ENCODE data around the gene ZBTB48.
A peak's percentile ranks its signal among the peaks of the same experiment; 100 is the strongest.
"Not testable (repeated sequence)": the region's sequence is repeated elsewhere in the genome, so short reads cannot be mapped to it uniquely, and the experiment has no call there.

Gene ZBTB48

DNA sequence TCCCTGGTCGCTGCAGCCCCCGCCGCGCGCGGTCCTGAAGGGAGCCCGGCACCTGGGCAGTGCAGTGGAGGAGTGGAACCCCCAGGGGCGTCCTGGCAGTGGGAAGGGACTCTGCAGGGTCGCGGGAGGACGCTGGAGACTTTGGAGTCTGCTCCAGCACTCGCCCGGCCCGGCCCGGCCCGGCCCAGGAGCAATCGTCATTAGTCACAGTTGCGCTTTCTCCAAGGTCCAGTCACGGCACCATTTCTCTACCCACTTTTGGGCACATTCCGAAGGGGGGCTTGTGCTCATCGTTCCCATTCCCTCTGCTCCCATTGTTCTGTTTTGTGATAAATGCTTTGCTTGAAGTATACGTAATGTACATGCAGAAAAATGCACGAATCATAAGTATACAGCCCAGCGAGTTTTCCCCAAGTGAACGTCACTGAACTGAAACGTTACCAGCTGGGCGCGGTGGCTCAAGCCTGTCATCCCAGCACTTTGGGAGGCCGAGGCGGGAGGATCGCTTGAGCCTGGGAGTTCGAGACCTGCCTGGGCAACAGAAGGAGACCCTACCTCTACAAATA is 45.9 kb downstream of the ZBTB48 start:
- peak overlapping the region; percentile 60 to 92 (median 82) for H3K27ac ChIP-seq
- peak overlapping the region; percentile 60 to 94 (median 79) for H3K4me3 ChIP-seq

DNA sequence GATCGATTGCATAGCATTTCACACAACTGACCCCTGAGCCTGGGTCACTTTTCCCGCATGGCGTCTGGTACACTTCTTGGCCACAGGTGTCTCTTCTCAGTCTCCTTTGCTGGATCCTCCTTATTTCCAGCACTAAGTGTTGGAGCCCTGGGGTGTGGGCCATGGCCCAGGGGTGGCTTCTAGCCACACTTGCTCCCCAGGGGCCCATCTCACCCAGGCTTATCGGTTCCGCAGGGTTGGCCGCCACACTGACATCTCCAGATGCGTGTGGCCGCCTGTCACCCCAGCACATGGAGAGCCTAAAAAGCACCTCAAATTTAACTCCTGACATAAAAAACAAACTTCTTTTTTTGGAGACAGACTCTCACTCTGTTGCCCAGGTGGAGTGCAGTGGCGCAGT is 47.2 kb downstream of the ZBTB48 start:
- no peak overlapping the region for H3K4me3 ChIP-seq
- peak overlapping the region in 1 of 21 experiments; percentile 9 for H3K27ac ChIP-seq

DNA sequence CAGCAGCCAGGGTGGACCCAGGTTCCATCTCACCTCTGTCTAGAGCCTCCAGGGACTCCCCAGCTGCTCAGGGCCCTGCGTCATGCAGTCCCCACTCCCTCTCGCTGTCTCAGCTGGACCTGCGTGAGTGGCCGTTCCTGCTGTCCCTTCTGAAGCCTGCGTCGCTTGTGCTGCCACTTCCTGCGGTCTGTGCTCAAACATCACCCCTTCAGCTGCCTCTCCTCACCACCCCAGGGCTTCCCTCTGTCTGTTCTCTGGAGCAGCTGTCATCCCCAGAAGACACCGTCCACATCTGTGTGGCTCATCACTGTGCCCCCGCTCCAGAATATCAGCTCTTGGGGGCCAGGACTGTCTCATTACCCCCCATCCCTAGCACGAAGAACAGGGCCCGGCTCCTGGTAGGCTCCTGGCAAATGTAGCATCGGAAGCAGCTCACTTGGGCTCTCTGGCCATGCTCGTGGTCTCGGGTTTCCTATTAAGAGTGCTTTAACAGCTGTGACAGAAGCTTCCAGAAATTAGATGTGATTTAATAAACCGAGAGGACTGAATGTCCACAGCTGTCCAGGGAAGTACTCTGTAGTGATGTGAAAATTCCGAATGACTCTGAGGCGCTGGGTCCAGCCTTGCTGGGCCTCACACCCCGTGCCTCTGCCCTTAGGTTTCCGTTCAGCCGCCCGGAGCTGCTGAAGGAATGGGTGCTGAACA is 48.2 kb downstream of the ZBTB48 start:
- H3K27ac ChIP-seq: no peak overlapping the region
- no peak overlapping the region for H3K4me3 ChIP-seq

DNA sequence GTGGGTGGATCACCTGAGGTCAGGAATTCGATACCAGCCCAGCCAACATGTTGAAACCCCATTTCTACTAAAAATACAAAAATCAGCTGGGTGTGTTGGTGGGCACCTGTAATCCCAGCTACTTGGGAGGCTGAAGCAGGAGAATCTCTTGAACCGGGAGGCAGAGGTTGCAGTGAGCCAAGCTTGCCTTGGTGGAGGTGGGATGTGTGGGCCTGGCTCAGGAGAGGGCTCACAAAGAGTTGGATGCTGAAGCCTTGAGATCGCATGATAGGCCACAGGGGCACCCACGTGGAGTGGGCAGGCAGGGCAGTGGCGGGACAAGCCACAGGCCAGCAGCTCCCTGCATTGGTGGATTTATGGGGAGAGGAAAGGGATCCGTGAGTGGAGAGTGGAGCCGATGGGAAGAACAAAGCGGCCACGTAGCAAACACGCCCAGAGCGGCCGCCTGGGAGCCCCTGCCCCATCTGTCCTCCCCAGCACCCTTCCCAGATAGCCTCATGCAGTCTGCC is 49.2 kb downstream of the ZBTB48 start:
- Histone ChIP-seq H3K27ac (no peak overlapping the region), H3K4me3 (no peak overlapping the region)

- Histone ChIP-seq H3K4me3 (no peak overlapping the region), H3K27ac (peak overlapping the region in 1 of 21 experiments; percentile 16)
Measured at GRCh38 chr1:6630027-6630426, 50.2 kb downstream of the ZBTB48 start.

DNA sequence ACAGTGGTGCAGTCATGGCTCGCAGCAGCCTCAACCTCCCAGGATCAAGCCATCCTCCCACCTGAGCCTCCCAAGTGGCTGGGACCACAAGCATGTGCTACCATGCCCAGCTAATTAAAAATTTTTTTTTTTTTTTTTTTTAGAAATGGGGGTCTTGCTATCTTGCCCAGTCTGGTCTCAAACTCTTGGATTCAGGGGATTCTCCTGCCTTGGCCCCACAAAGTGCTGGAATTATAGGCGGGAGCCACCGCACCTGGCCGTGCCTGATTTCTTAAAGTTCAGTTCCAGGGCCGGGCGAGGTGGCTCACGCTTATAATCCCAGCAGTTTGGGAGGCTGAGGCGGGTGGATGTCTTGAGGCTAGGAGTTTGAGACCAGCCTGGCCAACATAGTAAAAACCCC is 51.3 kb downstream of the ZBTB48 start:
- Histone ChIP-seq H3K4me3 (no peak overlapping the region), H3K27ac (no peak overlapping the region)

DNA sequence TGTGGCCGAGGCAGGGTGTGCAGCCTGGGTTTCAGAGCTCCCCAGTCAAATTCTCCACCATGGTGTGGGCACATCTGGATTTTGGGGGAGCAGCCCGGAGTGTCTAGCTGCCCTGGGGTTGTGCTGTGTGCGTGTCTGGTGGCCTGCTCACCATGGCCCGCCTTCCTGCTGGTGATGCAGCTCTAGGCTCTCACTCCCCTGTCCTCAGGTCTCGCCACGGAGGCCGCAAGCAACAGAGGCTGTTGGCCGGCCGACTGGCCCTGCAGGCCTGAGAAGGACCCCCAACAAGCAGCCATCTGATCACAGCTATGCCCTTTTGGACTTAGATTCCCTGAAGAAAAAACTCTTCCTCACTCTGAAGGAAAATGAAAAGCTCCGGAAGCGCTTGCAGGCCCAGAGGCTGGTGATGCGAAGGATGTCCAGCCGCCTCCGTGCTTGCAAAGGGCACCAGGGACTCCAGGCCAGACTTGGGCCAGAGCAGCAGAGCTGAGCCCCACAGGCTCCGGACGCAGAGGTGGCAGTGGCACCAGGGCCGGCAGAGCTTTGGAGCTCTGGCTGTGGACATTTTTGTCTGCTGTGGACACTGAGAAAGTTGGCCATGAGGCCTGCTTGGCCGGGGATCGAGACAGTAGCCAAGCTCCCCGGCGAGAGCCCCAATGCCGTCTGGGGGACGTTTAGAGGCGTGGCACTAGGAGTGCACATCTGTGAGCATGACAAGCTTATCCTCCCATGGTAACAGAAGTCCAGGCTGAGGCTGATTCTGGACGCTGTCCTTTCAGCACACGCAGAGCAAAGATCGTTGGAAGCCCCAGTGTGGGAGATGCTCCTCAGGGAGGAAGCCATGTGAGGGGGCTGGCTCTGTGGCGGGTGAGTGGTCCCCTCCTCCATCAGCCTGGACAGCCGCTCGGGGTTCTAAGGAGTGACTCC is 53.1 kb downstream of the ZBTB48 start:
- H3K4me3 ChIP-seq: no peak overlapping the region
- H3K27ac ChIP-seq: no peak overlapping the region

GRCh38 chr1:6634371-6635052 is 54.7 kb downstream of the ZBTB48 start:
- no peak overlapping the region for H3K27ac ChIP-seq
- H3K4me3 ChIP-seq: no peak overlapping the region

DNA sequence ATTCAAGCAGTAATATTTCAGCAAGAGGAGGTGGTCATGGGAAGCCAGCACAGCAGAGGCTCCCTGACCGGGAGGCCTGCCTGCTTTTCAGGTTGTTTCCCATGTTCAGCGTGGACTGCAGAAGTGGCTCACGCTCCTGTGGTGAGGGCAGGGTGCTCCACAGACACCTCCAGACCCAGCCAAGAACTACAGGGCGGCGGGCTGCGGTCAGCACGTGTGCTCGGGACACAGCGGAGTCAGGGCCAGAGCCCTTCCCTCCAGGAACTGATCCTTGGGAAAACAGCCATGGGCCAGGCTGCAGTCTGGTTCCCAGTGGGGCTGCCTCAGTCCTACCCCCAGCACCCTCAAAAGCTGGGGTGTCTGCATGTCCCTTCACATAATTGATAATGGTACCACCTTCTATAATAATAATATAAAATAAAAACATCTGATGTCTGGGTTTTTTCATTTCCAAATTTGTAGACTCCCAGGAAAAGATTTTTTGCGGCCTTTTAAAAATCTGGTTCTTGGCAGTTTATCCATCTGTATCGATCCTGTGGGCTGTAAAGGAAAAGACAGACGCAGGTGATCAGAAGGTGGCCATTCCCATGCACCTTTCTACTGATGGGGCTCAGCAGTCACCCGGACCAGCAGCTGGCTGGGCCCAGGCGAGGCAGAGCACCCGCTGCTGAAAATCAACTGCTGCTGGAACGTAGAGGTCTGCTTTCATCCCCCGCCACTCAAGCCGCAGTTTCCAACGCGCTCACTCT is 55.5 kb downstream of the ZBTB48 start:
- no peak overlapping the region for H3K27ac ChIP-seq

GRCh38 chr1:6635910-6636760 is 56.3 kb downstream of the ZBTB48 start:
- Histone ChIP-seq H3K4me3 (no peak overlapping the region), H3K27ac (peak overlapping the region in 1 of 21 experiments; percentile 5)

More for the DNA sequence above, 55.5 kb downstream of the ZBTB48 start:
- no peak overlapping the region for H3K4me3 ChIP-seq

- H3K27ac ChIP-seq: peak overlapping the region in 1 of 21 experiments; percentile 5
- not testable (repeated sequence) for H3K4me3 ChIP-seq
Measured at GRCh38 chr1:6636778-6637177, 57.0 kb downstream of the ZBTB48 start.

- peak overlapping the region in 5 of 21 experiments; percentile 6 to 39 (median 32) for H3K27ac ChIP-seq
Measured at GRCh38 chr1:6637770-6638169, 58.0 kb downstream of the ZBTB48 start.

DNA sequence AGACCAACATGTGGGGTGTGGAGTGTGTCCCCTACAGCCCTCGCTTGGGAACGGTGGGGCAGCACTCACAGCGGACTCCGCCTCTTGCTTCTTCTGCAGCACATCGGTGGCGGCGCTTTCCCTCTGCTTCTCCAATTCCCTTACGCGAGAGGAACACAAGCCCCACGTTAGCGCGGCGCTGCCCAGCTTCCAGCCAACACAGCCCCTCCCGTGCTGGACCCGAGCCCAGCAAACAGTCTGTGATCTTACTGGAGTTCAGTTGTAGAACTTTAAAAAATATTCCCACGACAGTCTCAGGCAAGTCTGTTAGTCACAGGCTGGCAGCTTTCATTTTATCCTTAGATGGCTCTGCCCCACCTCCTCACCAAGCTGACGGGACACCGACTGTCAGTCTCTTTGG is 58.4 kb downstream of the ZBTB48 start:
- H3K4me3 ChIP-seq: no peak overlapping the region
- peak overlapping the region in 5 of 21 experiments; percentile 16 to 63 (median 26) for H3K27ac ChIP-seq

More at GRCh38 chr1:6637770-6638169, 58.0 kb downstream of the ZBTB48 start:
- H3K4me3 ChIP-seq: no peak overlapping the region
